GM08714 (cell line): ENCODE data around the gene SVIL.
"Not testable (repeated sequence)": the region's sequence is repeated elsewhere in the genome, so short reads cannot be mapped to it uniquely, and the experiment has no call there.

Experiments
- H3K4me3 ChIP-seq: fragments of 200-500 bp; sonication (Bioruptor generic); 2 replicates; pipeline ENCODE4 v1.5.1; 2014; ENCODE audit warnings: mild to moderate bottlenecking, low read length, inconsistent platforms
- ZNF274 ChIP-seq: IDR thresholded peaks from 2 replicates; pipeline ENCODE4 v1.6.1; 2012; ENCODE audit warnings: mild to moderate bottlenecking, low read depth, low read length

Gene SVIL

GRCh38 chr10:29643771-29644501 is 9.2 kb upstream of the SVIL start:
- no peak overlapping the region for H3K4me3 ChIP-seq
- no peak for TF ChIP-seq ZNF274

DNA sequence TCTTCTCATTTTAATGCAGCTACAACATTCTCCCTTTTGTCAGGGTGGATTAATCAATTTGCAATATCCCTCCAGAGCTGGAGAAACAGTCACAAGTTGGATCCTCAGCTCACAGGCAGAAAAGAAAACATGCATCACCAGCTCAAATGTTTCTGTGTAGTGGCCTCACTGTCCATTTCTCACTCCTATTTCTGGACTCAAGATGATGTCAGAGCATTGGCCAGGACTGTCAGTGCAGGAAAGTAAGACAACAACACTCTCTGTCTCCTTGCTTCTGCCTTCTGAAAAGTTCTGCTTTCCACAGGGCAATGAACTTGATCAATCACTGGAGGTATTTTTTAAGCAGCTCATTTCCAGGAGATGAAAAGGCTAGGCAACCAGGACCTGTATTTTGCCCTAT is 8.2 kb upstream of the SVIL start:
- no peak for TF ChIP-seq ZNF274
- no peak overlapping the region for H3K4me3 ChIP-seq

DNA sequence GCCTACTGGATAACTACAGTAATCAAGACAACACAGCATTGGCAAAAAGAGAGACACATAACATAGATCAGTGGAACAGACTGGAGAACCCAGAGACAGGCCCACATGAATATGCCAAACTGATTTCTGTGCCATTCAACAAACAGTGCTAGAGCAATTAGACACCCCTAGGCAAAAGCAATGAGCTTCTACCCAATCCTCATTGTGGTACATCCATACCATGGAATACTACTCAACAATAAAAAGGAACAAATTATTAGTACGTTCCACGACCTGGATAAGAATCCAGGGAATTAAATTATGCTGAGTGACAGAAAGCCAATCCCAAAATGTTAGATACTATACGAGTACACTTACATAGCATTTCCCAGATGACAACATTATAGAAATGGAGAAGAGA is 2.8 kb upstream of the SVIL start:
- H3K4me3 ChIP-seq = no peak overlapping the region
- TF ChIP-seq ZNF274 = no peak

DNA sequence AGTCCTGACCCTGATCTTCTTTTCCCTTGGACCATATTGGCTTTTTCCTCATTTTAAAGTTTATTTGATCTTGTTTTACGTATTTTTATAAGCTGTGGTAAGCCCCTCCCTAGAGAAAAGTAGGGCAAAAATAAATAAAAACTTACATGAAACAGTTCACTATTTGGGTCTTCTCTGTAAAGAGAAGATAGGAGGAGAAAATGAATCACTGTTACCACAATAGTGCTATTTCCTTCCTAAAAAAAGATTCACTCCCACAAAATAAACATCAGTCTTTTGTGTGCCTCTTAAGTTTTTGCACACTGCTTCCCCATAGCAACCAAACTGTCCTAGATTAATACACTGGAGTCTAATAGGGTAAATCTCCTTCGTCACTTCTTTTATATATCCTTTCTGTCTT is 1.4 kb upstream of the SVIL start:
- no peak for TF ChIP-seq ZNF274
- H3K4me3 ChIP-seq = no peak overlapping the region

- TF ChIP-seq ZNF274 = no peak
- no peak overlapping the region for H3K4me3 ChIP-seq
These were observed 957 bp upstream of the SVIL start for GRCh38 chr10:29635711-29636144.

- no peak for TF ChIP-seq ZNF274
- H3K4me3 ChIP-seq = no peak overlapping the region
These were observed 666 bp downstream of the SVIL start for GRCh38 chr10:29634105-29634504.

DNA sequence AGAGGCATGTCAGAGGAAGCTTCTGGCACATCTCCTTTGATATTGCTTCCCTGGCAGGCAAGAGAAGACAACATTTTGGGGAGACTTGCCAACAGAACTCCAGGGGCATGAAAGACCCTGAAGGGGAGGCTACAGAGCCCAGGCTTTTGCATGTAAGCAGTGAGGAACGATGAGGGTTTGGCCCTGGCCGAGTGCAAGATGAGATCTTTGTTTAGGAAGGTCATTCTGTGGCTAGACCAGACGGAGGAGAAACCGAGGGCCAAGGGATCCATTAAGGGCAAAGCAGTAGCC is 3.8 kb downstream of the SVIL start:
- no peak overlapping the region for H3K4me3 ChIP-seq
- no peak for TF ChIP-seq ZNF274

DNA sequence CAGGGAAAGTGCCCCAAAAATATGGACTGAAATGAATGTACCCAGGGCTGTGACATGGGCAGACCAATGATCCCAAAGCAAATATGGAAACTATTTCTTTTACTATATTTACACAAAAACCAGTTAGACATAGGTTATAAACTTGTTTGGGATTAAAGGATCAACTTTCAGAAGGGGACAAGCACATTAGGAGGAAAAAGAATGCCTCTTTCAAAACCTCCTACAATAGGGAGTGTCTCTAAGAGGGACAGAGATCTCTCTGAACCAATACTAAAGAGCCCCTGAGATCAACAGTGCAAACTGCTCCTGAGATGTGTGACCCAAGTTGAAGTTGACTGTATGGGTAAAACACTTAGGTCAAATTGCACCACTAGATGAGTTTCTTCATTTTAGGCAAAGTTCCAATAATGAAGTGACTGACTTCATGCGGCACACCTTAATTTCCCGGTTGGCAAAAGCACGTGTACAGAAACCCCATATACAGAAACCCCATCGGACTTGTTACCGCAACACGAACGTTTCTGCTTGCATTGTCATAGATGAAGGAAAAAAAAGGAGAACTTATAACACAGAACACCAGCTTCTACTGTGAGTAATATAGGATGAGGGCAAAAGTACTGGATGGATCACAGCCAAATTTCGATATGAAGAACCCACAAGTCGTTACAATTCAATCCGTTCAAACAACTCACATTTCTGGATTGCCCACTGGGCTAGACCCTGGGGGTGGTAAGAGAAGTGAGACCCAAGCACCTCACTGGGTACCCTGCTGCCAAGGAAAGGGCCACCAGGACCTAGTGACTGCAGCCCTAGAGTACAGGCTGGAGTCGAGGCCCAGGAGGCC is 4.3 kb downstream of the SVIL start:
- no peak overlapping the region for H3K4me3 ChIP-seq
- TF ChIP-seq ZNF274 = no peak

- TF ChIP-seq ZNF274 = no peak
- no peak overlapping the region for H3K4me3 ChIP-seq
These were observed 5.8 kb downstream of the SVIL start for GRCh38 chr10:29628912-29629526.

- TF ChIP-seq ZNF274 = no peak
These were observed 6.5 kb downstream of the SVIL start for GRCh38 chr10:29628311-29628710.

GRCh38 chr10:29627201-29628132 is 7.3 kb downstream of the SVIL start:
- no peak for TF ChIP-seq ZNF274
- H3K4me3 ChIP-seq = no peak overlapping the region

More at GRCh38 chr10:29628311-29628710, 6.5 kb downstream of the SVIL start:
- no peak overlapping the region for H3K4me3 ChIP-seq

- H3K4me3 ChIP-seq = not testable (repeated sequence)
These were observed 10.4 kb downstream of the SVIL start for GRCh38 chr10:29624357-29624756.

DNA sequence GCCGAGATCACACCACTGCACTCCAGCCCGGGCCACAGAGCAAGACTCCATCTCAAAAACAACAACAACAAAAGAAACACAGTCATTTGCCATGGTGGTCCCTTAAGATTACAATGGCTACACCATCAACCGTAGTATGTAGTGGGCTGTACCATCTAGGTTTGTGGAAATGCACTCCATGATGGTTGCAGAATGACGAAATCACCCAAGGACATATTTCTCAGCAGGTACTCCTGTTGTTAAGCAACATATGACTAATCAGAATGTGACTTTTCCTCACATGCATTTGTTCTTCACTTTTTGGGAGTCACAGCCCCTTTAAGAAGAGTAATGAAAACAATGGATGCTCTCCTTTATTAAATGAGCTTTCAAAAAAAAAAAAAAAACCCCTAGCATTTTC is 11.0 kb downstream of the SVIL start:
- no peak for TF ChIP-seq ZNF274
- no peak overlapping the region for H3K4me3 ChIP-seq

- H3K4me3 ChIP-seq = no peak overlapping the region
- no peak for TF ChIP-seq ZNF274
These were observed 12.3 kb downstream of the SVIL start for GRCh38 chr10:29622382-29622922.
